Muscle of back (tissue), 11 donors: ENCODE results near the gene DCAKD. TPM values are rescaled to one million over a fixed set of nuclear protein-coding genes. Genes with fewer than 3 reads are reported as not detected.

Experiments used
- DNase-seq, 3 donors: peaks; one replicate each; pipeline versions ENCODE4 v3.0.0 to v3.0.0-alpha.2; 2013
- polyA plus RNA-seq, 10 donors: library from polyadenylated mRNA; unstranded; fragments of 120-200 nt; gene quantifications; one replicate each; pipeline ENCODE4 v1.2.1, GENCODE V29; 2013; ENCODE audit not compliant: insufficient read length in 10 of 10

DCAKD gene
- polyA plus RNA-seq, 10 donors: 25.3 to 33.8 (median 27.1) TPM

DNA sequence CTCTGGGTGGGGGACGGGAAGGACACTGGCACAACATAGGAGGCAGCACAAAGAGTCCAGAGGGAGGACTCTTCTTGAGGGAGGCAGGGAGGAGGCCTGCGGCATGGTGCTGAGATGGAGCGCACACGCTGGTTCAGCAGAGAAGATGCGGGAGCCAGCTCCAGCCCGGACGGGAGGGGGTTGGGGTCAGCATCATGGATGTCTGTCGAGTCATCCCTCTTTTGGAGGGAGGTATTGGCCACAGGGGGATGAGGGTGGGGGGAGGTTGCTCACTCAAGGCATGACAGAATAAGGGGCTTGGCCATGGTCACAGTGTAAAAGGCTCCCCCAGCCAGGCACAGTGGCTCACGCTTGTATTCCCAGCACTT lies 19.3 kb downstream of the DCAKD start:
- no peak for DNase-seq

DNA sequence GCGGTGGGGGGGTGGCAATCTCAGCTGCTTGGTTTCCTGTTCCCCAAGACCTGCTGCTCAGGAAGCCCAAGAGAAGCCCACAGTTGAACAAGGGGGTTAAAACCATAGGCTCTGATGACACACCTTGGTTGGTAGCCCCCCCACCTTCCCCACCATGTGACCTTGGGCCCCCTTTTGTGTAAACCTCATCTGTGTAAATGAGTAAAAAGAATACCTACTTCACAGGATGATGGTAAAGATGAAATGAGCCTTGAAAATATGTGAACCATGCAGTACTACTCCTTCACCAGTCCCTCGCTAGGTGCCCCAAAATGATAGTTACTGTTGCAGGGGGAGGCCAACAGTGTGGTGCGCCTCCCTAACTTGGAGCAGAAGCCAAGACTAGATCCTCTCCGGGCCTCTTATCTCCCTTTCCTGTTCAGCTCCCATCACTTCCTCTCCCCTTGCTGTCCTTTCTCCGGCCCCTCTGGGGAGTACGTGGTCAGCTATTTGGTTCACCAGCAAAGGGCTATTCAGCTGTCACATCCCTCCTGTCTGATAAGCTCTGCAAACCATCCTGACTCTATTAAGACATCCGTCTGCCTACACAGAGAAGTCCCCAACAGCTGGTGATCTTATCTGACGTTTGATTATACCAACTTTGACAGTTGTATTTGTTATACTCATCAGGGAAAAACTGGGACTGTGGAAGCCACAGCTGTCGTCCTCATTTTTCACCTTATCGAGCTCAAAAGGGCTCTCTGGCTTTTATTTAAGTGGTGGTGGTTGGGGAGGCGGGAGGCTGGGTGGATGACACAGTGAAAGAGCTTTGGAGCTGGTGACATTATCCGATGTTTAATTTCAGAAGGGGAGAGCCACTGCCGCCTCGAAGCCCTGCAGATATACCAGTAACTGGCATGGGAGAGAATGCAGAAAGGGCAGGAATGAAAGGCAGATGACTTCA lies 19.9 kb downstream of the DCAKD start:
- no peak for DNase-seq

DNA sequence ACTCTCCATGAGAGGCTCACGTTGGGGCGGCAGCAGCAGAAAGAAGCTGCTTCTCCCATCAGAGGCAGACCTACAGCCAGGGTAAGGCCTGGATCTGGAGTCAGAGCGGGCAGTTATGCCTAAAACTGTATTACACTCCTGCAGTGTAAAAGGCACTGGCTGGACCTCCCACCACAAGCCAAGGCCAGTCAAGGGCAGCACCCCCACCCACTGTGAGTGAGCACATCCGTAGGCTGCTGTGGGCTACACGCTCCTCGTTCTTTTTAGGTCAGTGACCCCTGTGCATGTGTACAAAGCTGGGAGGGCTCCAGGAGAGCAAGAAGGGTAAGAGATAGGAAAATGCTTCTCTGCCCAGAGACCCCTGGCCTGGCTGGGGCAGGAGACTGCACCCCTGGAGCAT lies 20.7 kb downstream of the DCAKD start:
- DNase-seq: no peak

DNA sequence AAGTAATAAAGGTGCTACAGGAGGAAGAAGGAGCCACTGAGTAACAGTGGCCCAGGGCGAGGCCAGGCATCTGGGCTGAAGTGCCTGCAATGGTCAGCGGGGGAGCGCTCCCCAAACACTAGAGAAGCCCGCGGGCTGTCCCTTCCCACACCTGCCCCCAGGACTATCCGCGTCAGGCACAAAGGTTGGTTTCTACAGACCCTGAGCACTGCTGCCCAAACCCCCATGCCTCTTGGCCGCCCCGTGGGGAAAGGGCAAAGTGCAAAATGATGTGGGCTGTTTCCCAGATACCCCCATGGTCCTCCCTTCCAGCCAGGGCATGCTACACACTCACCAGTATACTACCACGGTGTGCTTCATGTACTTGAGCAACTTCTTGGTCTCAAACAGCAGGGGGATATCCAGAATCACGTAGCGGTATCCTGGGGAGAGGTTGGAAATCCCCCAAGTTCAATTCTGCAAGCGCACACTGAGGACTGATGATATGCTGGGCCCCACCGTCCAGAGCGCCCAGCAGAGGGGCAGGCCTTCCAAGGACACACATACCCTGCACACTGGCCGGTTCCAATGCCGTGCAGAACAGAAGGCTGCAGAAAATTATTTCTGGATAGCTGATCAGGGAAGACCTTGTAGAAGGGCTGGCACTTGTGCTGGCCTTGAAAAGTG lies 21.5 kb downstream of the DCAKD start:
- no peak for DNase-seq

DNA sequence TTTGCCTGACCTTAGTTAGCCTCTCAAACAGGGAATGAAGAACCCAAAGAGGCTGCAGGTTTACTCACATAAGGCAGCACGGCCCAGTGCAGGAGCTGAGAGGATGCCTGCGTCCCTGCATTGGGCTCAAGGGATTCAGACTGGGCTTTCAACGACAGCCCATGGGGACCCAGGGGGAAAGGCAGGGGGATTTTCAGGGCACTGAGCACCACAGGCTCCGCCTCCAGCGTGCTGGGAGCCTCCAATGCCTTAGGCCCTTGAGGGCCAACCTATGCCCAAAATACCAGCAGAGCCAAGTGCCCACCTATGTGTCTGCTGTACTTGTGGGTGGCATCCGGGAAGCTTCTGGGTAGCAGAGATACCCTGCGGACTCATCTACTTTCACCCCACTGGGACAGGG lies 22.3 kb downstream of the DCAKD start:
- no peak for DNase-seq

DNA sequence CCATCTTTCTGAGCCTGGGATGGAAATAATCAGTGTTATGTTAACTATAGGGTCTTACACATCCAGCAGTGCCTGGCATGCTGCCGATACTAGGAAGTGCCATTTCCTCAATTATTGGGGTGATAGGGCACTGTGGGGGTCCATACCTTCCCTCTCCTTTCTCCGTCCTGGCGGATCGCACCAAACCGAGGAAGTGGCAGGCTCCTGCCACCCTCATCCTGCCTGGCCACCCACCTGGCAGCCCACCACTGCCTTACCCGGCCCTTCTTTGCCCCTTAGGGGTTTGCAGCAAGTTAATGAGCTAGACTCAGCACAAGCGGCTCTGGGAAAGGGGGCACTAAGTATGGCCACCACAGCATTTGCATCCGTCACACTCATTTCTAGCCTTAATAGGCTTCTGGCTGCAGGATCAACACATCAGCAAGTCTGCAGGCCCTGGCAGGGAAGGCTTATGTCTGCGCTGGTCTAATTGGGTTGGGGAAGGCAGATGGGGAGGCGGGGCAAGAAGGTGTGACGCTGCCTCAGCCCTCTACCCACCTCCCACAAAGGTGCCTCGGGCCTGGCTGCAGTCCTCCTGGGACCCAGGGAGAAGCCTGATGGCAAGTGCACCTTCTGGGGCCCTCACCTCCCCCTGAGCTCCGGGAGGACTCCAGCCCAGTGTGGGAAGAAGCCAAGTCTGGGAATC lies 28.6 kb downstream of the DCAKD start:
- DNase-seq: no peak

DNA sequence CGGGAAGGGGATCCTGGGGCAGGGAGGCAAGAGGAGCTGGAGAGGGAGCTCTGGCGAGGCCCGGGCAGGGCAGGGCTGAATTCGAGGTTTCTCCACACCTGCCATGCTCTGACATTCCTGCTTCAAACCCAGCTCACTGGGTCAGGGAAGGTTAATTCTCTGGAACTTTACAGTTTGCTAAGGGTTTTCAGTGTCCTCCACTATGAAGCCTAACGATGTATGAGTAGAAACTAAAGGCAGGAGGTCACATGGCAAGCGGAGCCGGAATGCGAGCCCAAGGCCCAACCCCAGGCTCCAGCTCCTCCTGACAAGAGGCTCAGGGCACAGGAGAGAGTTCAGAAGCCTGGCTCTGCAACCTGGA lies 29.2 kb downstream of the DCAKD start:
- peak in 1 of 3 donors; percentile 30 for DNase-seq

DNA sequence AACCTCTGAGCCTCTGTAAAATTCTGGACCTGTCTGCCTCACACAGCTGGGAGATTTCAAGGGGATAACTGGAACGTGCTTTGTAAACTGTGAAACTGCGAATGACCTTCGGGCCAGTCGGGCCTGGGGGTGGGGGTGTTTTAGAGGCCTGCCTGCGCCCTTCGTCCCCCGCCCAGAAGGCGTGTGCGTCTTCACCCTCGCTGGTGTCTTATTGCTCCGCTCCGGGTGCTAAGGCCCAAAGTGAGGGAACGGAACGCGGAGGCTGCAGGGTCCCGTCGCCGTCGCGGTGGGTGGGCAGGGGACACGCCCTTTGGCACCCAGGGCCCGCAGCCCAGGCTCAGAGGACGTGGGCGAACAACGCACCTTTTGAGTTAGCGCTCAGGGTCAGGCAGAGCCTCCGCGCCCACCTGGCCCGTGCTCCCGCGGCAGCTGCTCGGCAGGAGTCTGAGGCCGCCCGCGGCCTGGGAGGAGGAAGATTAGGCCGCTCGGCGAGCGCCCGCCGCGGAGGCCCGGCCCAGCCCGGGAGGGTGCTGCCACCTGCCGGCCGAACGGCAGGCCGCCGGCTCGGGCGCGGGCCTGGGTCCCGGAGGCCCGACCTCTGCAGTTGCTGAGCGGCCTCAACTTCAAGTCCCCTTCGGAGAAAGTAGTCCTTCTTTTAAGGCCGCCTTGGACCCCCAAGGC lies 29.7 kb downstream of the DCAKD start:
- DNase-seq: peak; percentile 63 to 89 (median 76)

DNA sequence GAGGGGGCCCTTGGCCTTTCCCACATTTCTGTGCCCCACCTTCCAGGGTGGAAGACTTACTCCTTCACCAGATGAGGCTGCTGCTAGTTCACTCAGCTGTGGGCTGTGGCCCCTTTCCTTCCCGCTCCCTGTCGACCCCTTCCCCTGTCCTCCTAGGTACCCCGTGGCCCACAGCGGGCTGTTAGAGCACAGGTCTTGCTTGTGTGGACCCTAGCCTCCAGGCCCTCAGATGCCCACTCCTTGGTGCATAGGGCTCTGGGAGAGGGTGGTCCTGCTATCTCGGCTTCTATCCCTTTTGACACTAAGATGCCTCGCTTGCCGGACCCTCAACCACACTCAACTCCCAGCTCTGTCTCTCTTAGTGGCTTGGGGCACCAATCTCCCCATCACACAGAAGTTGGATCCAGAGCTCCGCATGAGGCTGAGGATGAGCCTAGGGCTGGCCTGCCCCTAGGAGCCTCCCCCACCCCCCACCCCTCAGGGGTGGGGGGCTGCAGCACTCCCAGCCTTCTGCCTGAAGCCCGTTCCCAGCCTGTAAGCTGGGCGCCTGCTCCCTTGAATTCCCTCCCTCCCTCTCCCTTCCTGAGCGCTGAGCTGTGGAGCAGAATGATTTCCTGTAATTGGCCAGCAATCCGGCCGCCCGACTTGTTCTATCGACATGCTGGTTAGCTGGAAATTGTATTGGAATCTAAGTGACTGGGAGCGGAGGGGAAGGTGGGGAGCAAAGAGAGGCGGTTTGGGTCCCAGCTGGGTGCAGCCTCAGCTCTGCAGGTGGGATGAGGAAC lies 30.9 kb downstream of the DCAKD start:
- peak in 2 of 3 donors; percentile 66 to 80 for DNase-seq

DNA sequence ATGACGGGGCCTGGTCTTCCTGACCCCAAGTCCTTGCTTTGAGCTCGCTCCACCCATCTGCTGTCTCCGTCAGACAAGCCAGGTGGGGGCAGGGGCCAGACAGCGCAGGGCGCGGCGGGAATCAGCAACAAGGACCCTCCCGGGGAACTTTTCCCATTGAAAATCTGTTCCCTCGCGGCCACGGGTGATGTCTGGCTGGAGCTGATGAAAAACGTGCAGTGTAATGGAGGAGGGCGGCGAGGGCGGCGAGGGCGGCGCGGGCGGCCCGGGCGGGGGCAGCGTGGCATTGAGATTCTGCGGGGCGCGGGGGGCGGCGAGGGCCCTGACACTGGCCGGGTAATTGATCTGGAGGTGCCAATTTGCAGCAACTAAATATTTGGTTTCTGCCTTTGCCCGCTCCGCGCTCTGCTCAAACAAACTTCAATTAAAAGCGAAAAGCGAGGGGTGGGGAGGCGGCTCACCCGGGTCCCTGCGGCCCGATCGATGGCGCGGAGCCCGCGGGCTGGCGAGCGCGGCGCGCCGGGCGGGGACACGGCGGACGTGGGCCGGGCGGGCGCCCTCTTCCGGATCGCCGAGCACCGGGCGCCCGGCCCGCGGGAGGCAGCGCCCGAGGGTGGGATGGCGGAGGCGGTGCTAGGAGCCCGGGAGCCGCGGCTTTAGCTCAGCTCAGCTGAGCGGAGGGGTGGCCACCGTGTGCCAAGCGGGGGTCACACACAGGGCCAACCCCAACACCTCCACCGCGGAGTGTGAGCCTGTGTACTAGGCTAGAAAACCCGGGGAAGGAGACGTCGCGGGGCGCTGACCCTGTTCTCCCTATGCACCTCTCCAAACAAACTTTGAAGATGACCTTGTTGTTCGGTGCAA lies 32.4 kb downstream of the DCAKD start:
- DNase-seq: peak in 2 of 3 donors; percentile 73 to 74

DNA sequence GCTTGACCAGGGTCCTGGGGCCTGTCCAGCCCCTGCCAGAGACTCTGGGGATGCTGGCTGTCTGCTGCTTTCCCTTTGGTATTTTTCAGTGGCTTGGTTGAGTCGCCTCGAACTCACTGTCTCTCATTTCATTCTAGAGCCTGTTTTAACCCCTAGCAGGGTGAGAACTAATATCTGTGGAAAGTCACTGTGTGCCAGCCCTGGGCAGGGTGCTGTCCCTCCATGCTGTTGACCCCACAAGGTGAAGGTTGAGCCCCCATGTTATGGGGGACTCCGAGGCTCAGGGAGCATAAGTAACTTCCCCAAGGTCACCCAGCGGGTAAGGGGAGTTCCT lies 33.0 kb downstream of the DCAKD start:
- DNase-seq: no peak

DNA sequence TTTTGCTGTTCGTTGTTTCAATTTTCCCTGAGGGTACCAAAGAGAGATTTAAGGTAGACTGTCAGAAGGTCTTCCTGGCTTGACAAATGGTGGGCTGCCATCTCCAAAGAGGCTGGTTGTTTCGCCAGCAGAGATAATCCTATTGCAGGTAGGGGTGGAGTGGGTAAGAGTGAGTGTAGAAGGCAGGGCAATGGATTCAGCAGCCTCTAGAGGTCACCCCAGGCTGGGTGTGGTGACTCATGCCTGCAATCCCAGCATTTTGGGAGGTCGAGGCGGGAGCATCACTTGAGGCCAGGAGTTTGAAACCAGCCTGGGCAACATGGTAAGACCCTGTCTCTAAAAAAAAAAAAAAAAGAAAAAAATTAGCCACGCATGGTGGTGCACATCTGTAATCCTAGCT lies 34.6 kb downstream of the DCAKD start:
- no peak for DNase-seq

DNA sequence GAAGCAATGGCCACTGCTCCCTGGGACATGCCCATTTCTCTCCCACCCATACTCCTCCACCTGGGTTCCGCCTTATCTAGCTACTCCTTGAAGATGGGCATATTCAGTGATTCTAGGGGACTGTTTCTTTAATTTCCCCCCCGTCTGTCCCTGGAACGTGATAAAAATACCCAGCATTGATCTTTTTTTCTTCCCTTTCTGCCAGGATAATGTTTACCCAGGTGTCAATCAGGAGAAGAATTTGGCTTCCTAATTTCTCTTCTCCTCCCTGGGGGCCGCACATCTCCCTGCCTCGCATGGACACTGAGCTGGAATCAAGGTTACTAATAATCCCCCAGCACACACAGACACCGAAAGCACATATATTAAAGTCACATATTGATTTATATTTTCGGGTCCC lies 35.2 kb downstream of the DCAKD start:
- DNase-seq: no peak

DNA sequence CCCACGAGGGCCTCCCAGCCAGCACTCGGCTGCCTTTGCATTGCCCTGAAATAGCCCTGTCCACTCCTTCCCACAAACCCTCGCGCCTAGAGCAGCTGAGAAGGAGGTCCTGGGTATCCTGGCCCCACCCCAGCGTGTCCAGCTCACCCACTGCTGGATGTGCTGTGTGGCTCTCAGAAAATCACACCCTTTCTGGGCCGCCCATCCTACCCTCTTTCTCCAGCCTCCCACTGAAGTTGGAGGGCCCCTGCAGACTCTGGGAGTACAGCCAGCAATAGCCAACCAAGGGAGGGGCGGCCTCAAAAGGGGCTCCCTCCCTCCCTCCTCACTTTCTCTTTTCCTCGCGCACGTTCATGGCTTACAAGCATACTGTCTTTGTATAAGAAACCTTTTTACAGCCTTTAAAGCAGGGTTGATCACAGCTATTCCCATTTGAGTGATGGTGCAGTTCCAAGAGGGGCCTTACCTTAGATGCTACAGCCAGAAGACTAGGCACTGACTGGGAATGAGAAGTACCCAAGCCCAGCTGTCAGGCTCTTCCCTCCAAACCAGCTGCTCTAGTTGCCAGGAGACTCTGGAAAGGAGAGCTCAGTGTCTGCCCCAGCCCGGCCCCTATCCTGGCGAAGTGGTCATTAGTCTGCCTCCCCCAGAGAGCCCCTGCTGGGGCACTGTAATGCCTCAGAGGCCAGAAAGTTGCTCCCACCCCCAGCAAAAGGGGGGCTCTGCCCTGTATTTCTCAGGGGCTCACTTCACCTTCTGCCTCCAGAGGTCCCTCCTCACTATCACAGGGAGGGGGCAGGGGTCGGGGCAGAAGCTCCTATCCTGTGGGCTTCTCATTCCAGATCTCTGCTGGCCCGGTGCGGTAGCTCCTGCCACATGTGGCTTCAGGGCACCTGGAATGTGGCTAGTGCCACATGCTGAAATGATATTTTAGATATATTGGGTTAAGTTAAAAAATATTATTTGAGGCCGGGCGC lies 38.1 kb downstream of the DCAKD start:
- DNase-seq: peak in 2 of 3 donors; percentile 26 to 71

DNA sequence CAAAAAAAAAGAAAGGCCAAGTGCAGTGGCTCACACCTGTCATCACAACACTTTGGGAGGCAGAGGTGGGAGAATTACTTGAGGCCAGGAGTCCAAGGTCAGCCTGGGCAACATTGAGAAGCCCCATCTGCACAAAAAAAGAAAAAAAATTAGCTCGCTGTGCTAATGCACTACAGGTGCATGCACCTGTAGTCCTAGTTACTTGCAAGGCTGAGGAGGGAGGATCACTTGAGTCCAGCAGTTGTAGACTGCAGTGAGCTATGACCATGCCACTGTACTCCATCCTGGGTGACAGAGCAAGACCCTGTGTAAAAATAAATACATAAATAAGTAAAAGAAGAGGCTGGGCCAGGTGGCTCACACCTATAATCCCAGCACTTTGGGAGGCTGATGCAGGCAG lies 39.7 kb downstream of the DCAKD start:
- DNase-seq: no peak

DNA sequence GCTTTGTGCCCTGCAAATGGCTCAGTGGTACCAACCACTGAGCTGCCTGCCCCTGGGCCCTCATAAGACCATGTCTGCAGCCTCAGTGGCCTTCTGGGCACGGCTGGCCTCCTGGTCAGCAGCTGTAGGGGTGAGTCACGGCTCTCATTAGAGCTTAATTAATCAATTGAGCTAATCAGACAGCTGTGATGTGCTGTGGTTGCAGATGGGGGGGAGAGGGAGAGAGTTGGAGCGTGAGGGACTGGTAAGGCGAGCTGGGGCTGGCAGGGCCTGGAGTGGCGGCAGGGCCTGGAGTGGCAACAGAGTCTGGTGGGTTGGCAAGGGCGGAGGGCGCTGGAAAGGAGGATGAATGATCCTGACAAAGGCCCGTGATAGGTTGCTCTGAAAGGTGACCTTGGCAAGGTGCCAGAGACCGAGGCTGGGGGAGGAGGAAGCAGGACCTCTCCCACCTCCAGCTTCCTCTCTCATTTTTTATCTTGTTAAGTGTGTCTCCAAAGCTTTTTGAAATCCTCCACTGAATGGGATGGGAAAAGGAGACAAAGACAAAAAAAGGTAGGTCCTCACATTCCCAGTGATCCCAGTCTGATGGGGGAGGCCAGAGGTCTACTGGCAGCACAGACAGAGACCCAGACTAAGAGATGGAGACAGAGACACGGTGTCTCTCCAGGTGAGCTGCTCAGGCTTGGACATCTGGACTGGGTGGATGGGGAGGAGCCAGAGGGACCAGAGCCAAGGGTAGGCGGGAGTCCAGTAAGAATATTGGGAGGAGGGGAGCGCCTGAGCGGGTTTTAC lies 41.6 kb downstream of the DCAKD start:
- DNase-seq: no peak

DNA sequence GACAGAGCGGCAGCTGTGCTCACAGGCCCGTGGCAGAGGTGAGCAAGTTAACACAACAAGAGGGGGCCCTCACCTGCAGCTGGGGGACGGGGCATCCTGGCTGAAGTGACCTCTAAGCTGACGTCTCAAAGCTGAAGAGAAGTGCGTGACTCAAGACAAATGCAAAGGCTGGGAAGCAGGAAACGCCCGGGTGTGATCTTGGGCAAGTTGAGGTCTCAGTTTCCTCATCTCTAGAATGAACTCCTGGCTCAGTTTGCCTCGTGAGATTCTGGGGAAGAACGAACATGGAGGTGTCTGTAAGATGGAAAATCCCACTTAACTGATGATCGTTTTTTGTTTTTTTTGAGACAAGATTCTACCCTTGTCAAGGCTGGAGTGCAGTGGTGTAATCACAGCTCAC lies 43.2 kb downstream of the DCAKD start:
- no peak for DNase-seq

DNA sequence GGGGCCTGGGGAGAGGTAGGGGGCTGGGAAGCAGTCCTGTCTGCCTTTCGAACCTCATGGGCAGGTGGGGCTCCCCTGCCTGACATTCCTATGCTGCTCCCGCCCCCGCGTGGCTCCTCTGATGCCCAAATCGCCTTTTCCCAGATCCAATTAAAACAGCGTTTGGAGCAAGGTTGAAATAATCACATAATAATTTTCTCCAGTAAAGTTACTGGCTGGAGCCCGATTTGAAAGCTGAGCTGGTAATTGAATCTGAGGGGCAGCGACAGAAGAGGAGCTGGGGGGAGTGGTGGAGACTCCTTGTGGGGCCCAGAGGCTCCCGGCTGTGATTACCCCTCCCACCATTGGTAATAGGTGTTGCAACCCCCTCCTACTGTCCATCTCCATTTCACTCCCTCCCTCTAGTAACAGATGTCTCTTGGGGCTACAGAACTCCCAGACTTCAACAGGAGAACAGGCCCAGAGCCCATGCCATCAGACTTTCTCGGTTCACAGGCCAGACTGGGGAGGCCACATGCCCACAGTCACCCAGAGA lies 44.4 kb downstream of the DCAKD start:
- DNase-seq: no peak
